ENCODE results near the gene CREB3L4. TPM values are rescaled to one million over a fixed set of nuclear protein-coding genes. Genes with fewer than 3 reads are reported as not detected.

The CREB3L4 gene
- total and polyA plus RNA-seq, 2 of the 13 experiments (the other 11 are each of a cell fraction or from before 2014, with no cell fraction given): 9.9 to 18.7 TPM

DNA sequence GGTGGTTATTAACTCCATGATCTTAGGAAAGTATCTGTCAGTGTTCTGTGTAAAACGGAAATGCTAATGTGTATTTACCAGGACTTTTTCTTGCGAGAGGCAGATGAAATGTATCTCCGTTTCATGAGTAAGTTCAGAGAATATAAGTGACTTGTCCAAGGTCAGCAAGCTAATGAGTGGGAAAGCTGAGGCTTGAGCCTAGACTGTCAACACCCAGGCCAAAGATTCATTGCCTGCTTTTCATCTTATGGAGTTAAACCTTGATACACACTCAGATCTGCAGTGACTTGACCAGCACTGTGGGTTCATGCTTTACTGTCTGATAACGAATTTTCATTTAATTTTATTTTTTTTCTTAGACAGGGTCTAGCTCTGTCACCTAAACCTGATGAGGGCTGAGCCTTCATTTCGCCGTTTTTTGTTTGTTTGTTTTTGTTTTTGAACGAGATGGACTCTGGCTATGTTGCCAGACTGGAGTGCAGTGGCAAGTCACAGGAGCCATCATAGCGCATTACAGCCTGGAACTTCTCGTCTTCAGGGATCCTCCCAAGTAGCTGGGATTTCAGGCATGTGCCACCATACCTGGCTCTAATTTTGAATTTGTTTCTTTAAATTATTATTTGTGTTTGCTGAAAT lies 10.7 kb downstream of the CREB3L4 start (continued):
- TF ChIP-seq, protein P1, sequence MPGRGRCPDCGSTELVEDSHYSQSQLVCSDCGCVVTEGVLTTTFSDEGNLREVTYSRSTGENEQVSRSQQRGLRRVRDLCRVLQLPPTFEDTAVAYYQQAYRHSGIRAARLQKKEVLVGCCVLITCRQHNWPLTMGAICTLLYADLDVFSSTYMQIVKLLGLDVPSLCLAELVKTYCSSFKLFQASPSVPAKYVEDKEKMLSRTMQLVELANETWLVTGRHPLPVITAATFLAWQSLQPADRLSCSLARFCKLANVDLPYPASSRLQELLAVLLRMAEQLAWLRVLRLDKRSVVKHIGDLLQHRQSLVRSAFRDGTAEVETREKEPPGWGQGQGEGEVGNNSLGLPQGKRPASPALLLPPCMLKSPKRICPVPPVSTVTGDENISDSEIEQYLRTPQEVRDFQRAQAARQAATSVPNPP (CRISPR knock-in tag; IDR thresholded peaks at IDR 0.05): no peak
- TF ChIP-seq NAIF1 (CRISPR knock-in tag; IDR thresholded peaks at IDR 0.05; ENCODE audit: borderline replicate concordance) (no peak), ASH2L (IDR thresholded peaks at IDR 0.05; ENCODE audit: insufficient read length, low read depth, low read length) (no peak), ZC3H4 (CRISPR knock-in tag; IDR thresholded peaks at IDR 0.05; ENCODE audit: borderline replicate concordance) (no peak), ZKSCAN8 (CRISPR knock-in tag; IDR thresholded peaks at IDR 0.05; ENCODE audit: borderline replicate concordance) (0 out of 2 replicates have a peak, but pooled peaks have one; percentile 0), RCOR2 (CRISPR knock-in tag; IDR thresholded peaks at IDR 0.05) (no peak), ZNF678 (CRISPR knock-in tag; IDR thresholded peaks at IDR 0.05) (no peak), ZSCAN22 (CRISPR knock-in tag; IDR thresholded peaks at IDR 0.05) (0 out of 2 replicates have a peak, but pooled peaks have one; percentile 28), SRSF1 (optimal IDR thresholded peaks at IDR 0.05; ENCODE audit: low read depth, low read length) (no peak), ZNF383 (CRISPR knock-in tag; IDR thresholded peaks at IDR 0.05; ENCODE audit: borderline replicate concordance) (no peak), STAG1 (CRISPR knock-in tag; IDR thresholded peaks at IDR 0.05) (no peak), ONECUT2 (CRISPR knock-in tag; IDR thresholded peaks at IDR 0.05) (no peak), IKZF1 (IDR thresholded peaks at IDR 0.05) (no peak), ZNF605 (CRISPR knock-in tag; IDR thresholded peaks at IDR 0.05) (no peak), BCL6 (CRISPR knock-in tag; IDR thresholded peaks at IDR 0.05) (0 out of 2 replicates have a peak, but pooled peaks have one; percentile 0), ZSCAN29 (CRISPR knock-in tag; conservative IDR thresholded peaks at IDR 0.05) (0 out of 2 replicates have a peak, but pooled peaks have one; percentile 17), ZEB1 (IDR thresholded peaks at IDR 0.05; ENCODE audit: insufficient replicate concordance, low read depth) (no peak), NFYC (CRISPR knock-in tag; IDR thresholded peaks at IDR 0.05) (no peak), TRIM24 (CRISPR knock-in tag; IDR thresholded peaks at IDR 0.05) (no peak), ZNF660 (CRISPR knock-in tag; IDR thresholded peaks at IDR 0.05; ENCODE audit: borderline replicate concordance, low read depth) (no peak), ZFAT (CRISPR knock-in tag; conservative IDR thresholded peaks at IDR 0.05) (no peak)
- TF ChIP-seq, protein P2, sequence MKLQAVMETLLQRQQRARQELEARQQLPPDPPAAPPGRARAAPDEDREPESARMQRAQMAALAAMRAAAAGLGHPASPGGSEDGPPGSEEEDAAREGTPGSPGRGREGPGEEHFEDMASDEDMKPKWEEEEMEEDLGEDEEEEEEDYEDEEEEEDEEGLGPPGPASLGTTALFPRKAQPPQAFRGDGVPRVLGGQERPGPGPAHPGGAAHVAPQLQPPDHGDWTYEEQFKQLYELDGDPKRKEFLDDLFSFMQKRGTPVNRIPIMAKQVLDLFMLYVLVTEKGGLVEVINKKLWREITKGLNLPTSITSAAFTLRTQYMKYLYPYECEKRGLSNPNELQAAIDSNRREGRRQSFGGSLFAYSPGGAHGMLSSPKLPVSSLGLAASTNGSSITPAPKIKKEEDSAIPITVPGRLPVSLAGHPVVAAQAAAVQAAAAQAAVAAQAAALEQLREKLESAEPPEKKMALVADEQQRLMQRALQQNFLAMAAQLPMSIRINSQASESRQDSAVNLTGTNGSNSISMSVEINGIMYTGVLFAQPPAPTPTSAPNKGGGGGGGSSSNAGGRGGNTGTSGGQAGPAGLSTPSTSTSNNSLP (IDR thresholded peaks at IDR 0.05; ENCODE audit: low read depth, low read length): no peak

All from HepG2 (cell line).